Stomach smooth muscle (tissue), 2 donors: ENCODE data around the gene GBX1.

Experiments
- H3K27ac ChIP-seq: one replicate; pipeline ENCODE4 v1.7.0; 2013; ENCODE audit warnings: mild to moderate bottlenecking, low read length, inconsistent platforms
- H3K27me3 ChIP-seq, 2 donors: one replicate each; pipeline ENCODE4 v1.7.0; 2013; ENCODE audit warnings: low read length in 2 of 2; ENCODE audit not compliant: insufficient read depth in 2 of 2, control insufficient read depth in 1 of 2
- H3K36me3 ChIP-seq, 2 donors: one replicate each; pipeline ENCODE4 v1.7.0; 2013; ENCODE audit warnings: low read length in 2 of 2; ENCODE audit not compliant: control insufficient read depth in 2 of 2, insufficient read depth in 2 of 2
- H3K4me1 ChIP-seq: one replicate; pipeline ENCODE4 v1.7.0; 2013; ENCODE audit warnings: low read length; ENCODE audit not compliant: control insufficient read depth, insufficient read depth
- H3K4me3 ChIP-seq, 2 donors: one replicate each; pipeline ENCODE4 v1.7.0; 2013; ENCODE audit warnings: low read length in 2 of 2
- H3K9ac ChIP-seq, 2 donors: one replicate each; pipeline ENCODE4 v1.7.0; 2013; ENCODE audit warnings: low read length in 2 of 2, mild to moderate bottlenecking in 1 of 2
- H3K9me3 ChIP-seq, 2 donors: one replicate each; pipeline ENCODE4 v1.7.0; 2013; ENCODE audit warnings: low read length in 2 of 2; ENCODE audit not compliant: control insufficient read depth in 2 of 2
- donor health status: healthy.
- donor health status: Pancreatic carcinoma.

GBX1 gene

DNA sequence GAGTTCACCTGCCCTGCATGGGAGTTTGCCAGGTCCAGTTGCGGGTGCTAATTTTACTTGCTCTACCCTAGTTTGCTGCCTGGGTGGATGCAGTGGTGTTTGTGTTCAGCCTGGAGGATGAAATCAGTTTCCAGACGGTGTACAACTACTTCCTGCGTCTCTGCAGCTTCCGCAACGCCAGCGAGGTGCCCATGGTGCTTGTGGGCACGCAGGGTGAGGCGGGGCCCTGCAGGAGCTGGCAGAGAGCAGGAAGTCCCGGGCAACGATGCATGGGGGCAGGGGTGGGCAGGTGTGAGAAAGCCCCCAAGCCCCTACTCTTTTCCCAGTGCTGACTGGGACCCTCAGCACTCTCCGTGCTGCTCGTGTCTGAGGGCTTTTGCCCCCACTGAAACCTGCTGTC, 49.9 kb downstream of the GBX1 start:
- Histone ChIP-seq H3K9me3 (no peaks in the 10 kb centered on the region), H3K36me3 (peaks cover 11 to 34% of the 10 kb centered on the region in 2 donors), H3K27me3 (no peaks in the 10 kb centered on the region), H3K4me1 (peaks cover 15% of the 10 kb centered on the region), H3K27ac (no peak overlapping the region), H3K4me3 (no peak overlapping the region), H3K9ac (no peak overlapping the region)

DNA sequence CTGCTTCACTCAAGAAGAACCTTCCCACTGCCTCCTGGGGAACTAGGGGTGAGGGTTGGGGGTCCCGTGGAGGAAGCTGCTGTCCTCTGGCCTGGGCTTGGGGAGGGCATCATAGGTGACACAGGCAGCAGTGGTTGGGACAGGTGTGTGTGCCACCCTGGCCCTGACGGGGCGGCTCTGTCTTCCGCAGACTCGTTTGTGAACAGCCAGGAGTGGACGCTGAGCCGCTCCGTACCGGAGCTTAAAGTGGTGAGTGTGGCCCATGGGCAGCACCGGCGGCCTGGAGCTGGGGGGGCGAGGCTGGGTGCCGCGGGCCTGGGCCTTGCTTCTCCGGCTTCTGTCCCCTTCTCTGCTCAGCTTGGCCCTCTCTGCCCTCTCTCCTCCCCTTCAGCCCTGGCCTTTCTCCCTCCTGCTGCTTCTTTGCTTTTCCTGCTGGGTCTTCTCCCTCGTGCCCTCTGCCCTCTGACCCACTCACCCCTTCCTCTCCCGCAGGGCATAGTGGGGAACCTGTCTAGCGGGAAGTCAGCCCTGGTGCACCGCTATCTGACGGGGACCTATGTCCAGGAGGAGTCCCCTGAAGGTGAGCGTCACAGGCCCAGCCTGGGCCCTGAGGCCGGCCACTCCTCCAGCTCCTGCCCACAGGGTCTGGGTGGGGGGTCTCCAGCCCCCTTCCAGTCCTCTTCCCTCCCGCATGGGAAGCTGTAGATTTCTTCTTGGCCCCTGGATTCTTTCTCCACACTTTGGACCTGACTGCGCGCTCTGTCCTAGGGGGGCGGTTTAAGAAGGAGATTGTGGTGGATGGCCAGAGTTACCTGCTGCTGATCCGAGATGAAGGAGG, 50.7 kb downstream of the GBX1 start:
- H3K27ac ChIP-seq: no peak overlapping the region
- no peak overlapping the region for H3K9ac ChIP-seq
- no peaks in the 10 kb centered on the region for H3K9me3 ChIP-seq

DNA sequence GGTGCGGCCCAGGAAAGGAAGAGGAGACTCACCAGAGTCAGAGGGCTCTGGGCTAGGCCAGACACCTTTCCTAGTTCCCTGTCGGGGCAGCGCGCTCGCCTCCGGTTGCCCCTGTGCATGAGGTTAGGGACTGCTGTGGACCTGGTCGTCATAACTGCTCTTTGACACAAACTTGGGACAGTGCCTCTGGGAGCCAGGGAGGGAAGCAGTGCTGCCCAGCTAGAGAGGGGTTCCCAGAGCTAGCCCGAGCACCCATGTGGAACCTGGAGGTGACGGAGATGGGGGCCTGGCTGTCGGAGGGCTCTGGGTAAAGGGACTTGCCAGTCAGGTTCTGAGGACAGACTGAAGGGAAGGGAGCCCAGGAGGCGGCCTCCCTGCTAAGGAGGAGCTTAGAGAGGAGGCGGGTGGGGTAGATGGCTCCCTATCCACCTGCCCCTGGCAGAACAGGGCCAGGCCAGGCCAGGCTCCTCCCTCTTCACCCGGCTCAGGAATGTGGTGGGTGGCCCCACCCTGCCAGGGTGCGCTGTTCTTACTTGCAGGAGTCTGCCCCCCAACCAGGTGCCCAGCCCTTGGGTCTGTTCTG, 51.6 kb downstream of the GBX1 start:
- H3K36me3 ChIP-seq: peaks cover 11 to 25% of the 10 kb centered on the region in 2 donors
- no peak overlapping the region for H3K9ac ChIP-seq
- H3K27me3 ChIP-seq: no peaks in the 10 kb centered on the region
- H3K4me3 ChIP-seq: peak overlapping the region in 1 of 2 donors; percentile 47
- H3K4me1 ChIP-seq: peaks cover 18% of the 10 kb centered on the region
- no peak overlapping the region for H3K27ac ChIP-seq
- H3K9me3 ChIP-seq: no peaks in the 10 kb centered on the region

More for the DNA sequence above, 50.7 kb downstream of the GBX1 start:
- no peak overlapping the region for H3K4me3 ChIP-seq
- peaks cover 11 to 34% of the 10 kb centered on the region in 2 donors for H3K36me3 ChIP-seq
- H3K4me1 ChIP-seq: peaks cover 15% of the 10 kb centered on the region
- H3K27me3 ChIP-seq: no peaks in the 10 kb centered on the region

DNA sequence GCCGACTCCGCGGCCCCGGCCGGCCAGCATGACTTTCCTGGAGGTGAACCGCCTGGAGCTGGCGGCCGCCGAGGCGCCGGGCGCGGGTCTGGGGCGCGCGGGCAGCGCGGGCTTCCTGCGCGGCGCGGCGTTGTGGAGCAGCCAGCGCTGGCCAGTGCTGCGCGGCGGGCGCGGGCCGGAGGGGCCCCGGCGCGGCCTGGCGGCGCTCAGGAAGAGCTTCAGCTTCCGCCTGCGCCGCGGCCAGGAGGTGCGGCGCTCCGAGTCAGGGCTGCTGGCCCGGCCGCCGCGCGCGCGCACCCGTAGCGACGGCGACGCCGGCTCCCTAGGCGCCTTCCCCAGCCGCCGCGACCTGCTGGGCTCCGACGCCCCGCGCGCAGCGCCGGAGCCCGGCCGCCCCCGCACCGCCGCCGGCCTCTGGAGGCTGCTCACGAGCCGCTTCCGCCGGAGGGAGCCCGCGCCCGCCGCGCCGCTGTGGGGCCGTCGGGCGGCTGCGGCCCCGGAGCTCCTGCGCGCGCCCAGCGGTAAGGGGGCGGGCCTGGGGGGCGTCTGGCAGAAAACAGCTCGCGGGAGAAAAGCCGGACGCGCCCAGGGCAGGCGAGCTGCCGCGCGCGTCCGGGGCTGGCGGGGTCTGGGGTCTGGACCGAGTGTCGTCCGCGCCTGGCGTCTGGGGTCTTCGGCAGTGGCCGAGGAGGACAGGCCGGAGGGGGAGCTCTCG, 52.2 kb downstream of the GBX1 start:
- peaks cover 25% of the 10 kb centered on the region for H3K4me1 ChIP-seq
- peaks cover 11 to 19% of the 10 kb centered on the region in 2 donors for H3K36me3 ChIP-seq
- H3K4me3 ChIP-seq: peak overlapping the region in 1 of 2 donors; percentile 47

DNA sequence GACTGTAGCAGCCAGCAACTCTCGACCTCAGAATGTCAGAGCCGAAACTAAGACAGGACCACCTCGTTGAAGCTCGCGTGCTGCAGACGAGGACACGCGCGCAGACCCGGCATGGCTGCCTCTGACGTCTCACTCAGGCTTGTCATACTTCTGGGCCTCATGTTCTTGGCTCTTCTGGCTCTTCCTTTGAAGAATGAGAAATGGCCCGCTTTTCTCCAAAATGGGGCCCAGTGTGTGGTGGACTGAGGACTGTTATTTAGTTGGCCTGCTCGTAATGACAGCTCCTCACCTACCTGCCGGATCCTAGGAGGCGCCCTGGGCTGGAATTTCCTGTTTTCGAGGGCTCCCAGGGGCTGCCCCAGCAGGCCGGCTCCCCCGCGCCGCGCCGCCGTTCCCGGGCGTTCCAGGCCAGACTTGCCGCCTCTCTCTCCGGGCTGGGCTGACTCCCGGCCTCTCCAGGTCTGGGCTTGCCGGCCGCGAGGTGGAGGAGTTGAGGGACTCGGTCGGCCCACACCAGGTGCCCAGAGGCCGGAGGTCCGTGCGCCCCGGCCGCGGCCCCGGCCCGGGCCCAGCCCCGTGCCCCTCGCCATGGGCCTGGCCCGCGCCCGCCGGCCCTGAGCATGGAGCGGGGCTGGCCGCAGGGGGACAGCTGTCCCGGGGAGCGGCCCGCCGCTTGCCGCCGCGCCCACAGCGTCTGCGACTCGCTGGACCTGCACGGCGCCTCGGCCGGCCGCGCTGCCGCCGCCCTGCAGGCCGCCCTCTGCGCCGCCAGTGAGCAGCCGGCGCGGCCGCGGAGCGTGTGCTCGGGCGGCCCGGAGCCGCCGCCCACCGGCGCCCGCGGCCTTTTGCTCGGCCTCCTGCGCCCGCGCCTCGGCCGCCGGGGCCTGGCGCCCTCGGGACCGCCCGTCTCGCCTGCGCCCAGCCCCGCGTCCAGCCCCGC, 53.1 kb downstream of the GBX1 start:
- Histone ChIP-seq H3K27me3 (no peaks in the 10 kb centered on the region), H3K27ac (no peak overlapping the region), H3K9ac (no peak overlapping the region), H3K9me3 (no peaks in the 10 kb centered on the region), H3K36me3 (peaks cover 11 to 15% of the 10 kb centered on the region in 2 donors), H3K4me3 (peak overlapping the region in 1 of 2 donors; percentile 47), H3K4me1 (peaks cover 33% of the 10 kb centered on the region)

More for the DNA sequence above, 52.2 kb downstream of the GBX1 start:
- Histone ChIP-seq H3K27me3 (no peaks in the 10 kb centered on the region), H3K27ac (no peak overlapping the region), H3K9me3 (no peaks in the 10 kb centered on the region), H3K9ac (no peak overlapping the region)

DNA sequence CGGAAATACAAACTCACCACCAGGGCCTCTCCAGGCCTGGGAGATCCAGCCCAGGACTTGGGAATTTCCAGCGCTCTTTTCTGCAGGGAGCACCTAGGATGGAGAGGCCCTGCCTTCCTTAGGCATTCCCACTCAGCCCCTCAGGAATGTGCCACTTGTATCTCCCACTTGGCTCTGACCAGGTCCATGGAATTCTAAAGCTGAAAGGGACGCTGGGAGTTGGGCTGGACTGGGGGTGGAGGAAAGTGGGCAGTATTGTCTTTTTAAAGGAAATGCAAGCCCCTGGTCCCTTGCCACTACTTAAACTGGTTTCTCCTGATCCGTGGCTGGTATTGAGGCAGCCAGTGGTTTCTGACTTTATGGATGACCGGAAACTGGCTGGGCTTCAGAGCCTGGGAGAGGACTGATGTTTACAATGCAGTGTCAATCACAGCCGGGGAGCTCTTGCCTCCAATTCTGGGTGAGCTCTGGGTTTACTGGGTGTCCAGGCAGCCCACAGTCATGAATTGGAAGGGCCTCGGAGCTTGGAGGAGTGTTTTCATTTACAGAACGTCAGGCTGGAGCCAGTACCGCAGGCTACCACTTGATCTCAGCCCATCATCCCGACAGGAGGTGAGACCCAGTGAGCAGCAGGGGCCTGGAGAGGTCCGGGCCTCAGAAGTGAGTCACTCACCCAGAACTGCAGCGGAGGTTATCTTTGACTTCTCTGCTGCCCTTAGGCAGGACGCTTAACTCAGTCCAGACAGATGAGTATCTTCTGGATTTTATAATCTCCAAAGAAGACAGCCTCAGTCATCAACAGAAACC, 53.9 kb downstream of the GBX1 start:
- H3K4me3 ChIP-seq: no peak overlapping the region

DNA sequence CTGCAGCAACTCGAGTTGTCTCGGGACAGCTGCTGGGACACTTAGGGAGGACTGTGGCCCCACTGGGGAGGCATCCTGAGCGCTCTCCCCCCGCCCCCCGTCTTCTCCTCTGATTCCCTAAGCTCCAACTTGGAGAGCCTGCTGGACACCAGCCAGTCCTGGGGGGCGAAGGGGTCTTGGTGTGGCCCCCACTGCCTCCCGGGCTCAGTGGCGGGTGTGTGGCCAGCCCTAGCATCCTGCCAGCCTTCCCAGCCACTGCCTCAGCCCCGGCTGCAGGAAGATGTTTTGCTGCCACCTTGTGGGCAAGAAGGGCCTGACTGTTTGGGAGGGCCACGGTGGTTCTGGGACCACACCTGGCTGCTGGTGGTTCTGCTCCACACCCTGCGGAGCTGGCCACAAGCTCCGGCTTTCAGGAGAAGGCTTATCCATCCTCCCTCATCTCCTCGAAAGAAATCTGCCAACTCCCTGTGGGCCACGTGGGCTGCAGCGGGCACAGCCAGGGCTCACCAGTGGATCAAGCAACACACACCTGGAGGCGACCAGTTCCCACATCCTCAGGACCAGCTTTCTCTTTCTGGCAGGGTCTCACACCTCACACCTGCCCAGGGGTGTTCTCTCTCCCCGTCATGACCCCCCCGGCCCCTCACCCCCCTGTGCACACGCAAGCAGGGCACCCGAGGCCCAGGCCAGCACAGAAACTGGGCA, 56.4 kb downstream of the GBX1 start:
- H3K36me3 ChIP-seq: no peaks in the 10 kb centered on the region
- no peak overlapping the region for H3K9ac ChIP-seq
- H3K27ac ChIP-seq: no peak overlapping the region
- H3K4me1 ChIP-seq: peaks cover 37% of the 10 kb centered on the region
- no peaks in the 10 kb centered on the region for H3K9me3 ChIP-seq
- no peaks in the 10 kb centered on the region for H3K27me3 ChIP-seq
- H3K4me3 ChIP-seq: peak overlapping the region in 1 of 2 donors; percentile 22

More for the DNA sequence above, 53.9 kb downstream of the GBX1 start:
- Histone ChIP-seq H3K4me1 (peaks cover 37% of the 10 kb centered on the region), H3K9ac (no peak overlapping the region), H3K36me3 (peaks cover 4 to 6% of the 10 kb centered on the region in 2 donors), H3K9me3 (no peaks in the 10 kb centered on the region), H3K27me3 (no peaks in the 10 kb centered on the region), H3K27ac (no peak overlapping the region)

DNA sequence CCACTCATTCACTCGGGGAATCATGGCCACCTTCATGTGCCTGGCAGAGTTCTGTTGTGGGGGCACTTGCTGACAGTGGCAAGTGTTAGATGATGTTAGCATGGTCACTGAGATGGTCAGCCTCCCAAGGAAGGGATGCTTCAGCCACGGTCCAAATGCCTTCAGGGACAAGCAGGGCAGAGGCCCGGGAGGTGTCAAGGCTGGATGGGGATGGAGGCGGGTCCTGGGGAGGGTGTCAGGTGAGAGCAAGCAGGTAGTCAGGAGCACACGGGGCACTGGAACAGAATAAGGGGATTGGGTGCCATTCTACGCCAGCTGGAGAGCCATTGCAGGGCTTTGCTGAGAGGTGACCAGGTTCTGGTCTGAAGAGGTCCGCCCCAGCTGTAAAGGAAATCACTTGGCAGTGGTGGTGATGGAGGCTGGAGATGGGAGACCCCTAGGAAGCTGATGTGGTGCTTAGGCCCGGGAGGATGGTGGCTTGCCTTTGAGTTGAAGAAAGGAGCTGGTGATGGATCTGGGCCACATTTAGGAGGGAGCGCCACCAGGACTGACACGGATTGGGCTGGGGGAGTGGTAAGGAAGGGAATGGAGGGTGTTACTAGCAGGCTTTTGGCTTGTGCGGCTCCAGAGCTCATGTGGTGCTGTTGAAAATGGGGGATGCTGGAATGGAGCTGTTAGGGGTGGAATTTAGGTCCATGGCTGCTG, 57.1 kb downstream of the GBX1 start:
- Histone ChIP-seq H3K27me3 (no peaks in the 10 kb centered on the region), H3K9ac (no peak overlapping the region), H3K9me3 (no peaks in the 10 kb centered on the region), H3K4me1 (peaks cover 31% of the 10 kb centered on the region), H3K4me3 (no peak overlapping the region), H3K36me3 (no peaks in the 10 kb centered on the region), H3K27ac (peak overlapping the region; percentile 11)
